Anterior cingulate cortex (tissue), 58 donors: ENCODE data around the gene SLC2A6.
A peak's percentile ranks its signal among the peaks of the same experiment; 100 is the strongest.

Experiments
- DNase-seq, 58 donors: peaks; one replicate each; lab custom pipeline; 2025; lab: John Stamatoyannopoulos, UW

SLC2A6 gene

DNA sequence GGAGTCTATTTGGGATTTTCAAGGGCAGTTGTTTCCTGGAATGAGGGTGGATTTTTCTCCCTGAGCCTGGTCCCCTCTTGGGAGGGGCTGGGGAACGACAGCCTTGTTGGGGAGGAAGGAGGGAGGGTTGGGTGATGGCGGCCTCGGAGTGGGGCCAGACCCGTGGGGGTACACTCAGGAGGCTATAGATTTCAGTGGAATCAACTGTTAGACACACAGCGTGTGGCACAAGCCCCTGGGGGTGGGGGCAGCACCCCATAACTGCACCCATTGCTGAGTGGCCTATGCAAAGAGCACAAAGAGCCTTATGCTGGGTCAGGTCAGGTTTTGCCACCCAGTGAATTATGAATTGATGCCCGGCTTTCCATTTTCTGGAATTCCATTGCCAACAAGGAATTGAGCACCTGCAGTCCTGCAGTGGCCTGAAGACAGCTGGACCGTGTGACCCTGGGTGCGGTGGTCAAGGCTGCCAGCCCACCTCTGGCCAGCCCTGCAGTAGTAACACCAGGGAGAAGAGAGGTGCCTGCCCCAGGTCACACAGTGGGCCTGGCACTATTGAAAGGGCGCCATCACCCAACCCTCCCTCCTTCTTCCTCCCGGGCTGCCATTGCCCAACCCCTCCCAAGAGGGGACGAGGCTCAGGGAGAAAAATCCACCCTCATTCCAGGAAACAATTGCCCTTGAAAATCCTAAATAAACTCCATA is 37.5 kb upstream of the SLC2A6 start:
- DNase-seq, result no peak

- no peak for DNase-seq
Observed at GRCh38 chr9:133515615-133516255, 36.8 kb upstream of the SLC2A6 start.

GRCh38 chr9:133515240-133515610 is 36.3 kb upstream of the SLC2A6 start:
- no peak for DNase-seq

- DNase-seq, result peak in 41 of 58 donors; percentile 15 to 78 (median 54)
Observed at GRCh38 chr9:133514460-133515239, 35.8 kb upstream of the SLC2A6 start.

GRCh38 chr9:133513214-133514100 is 34.6 kb upstream of the SLC2A6 start:
- DNase-seq, result peak in 2 of 58 donors; percentile 22 to 34

DNA sequence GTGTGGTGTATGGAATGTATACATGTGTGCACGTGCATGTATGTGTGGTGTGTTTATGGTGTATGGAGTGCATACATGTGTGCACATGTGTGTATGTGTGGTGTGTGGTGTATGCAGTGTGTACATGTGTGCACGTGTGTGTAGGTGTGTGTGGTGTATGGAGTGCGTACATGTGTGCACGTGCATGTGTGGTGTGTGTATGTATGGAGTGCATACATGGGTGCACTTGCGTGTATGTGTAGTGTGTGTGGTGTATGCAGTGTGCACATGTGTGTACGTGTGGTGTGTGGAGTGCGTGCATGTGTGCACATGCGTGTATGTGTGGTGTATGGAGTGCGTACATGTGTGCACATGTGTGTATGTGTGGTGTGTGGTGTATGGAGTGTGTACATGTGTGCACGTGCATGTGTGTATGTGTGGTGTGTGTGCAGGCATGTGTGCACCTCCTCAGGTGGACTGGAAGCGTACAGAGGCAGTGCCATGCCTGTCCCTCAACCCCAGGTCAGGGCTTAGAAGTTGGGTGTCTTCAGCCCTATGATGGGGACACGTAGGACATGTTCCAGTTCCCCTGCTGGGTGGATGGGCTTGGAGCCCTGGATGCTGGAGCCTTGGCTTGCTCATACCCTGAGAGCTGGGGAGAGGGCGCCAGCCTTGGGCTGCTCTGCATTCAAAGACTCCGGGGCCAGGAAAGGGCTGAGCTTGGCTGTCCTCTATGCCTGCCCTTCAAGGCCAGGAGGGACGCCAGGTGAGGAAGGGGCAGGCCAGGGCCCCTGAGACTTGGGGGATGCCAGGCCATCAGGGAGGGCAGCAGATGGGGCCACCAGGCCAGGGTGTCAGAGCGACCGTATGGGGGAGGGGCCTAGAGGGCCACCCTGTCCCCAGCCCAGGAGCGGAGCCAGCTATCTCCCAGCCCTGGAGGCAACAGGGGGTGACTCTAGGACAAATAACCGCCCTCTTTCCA is 33.6 kb upstream of the SLC2A6 start:
- DNase-seq, result no peak

DNA sequence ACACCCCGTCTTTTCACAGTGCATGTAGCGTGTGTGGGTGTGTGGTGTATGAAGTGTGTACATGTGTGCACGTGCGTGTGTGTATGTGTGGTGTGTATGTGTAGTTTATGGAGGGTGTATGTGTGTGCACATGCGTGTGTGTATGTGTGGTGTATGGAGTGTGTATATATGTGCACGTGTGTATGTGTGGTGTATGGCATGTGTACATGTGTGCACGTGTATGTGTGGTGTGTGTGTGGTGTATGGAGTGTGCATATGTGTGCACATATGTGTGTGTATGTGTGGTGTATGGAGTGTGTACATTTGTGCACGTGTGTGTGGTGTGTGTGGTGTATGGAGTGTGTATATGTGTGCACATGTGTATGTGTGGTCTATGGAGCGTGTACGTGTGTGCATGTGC is 32.7 kb upstream of the SLC2A6 start:
- no peak for DNase-seq

DNA sequence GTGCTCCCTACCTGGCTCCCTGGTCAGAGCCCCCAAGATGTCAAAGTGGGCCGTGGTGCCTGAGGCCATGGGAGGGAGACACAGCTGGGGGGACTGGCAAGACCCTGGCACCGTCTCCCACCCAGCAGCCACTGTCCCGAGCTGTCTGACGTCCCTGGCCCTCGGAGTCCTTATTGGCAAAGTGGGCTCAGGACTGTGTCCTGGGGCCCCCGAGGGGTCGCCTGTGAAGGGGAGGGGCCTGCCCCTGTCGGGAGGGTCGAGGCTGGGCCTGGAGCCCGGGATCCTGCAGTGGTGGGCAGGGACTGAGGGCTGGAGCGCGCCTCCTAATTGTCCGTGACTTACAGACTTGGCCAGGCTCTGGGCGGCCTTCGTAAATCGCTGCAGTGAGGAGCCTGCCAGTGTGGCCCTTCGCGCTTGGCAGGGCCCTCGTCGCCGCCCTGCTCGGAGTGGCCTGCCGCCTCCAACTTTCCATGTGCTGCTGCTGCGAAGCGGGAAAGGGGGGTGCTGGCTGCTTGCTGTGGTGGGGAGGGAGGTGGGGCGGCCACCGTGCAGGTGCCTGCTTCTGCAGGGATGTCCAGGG is 32.1 kb upstream of the SLC2A6 start:
- no peak for DNase-seq

DNA sequence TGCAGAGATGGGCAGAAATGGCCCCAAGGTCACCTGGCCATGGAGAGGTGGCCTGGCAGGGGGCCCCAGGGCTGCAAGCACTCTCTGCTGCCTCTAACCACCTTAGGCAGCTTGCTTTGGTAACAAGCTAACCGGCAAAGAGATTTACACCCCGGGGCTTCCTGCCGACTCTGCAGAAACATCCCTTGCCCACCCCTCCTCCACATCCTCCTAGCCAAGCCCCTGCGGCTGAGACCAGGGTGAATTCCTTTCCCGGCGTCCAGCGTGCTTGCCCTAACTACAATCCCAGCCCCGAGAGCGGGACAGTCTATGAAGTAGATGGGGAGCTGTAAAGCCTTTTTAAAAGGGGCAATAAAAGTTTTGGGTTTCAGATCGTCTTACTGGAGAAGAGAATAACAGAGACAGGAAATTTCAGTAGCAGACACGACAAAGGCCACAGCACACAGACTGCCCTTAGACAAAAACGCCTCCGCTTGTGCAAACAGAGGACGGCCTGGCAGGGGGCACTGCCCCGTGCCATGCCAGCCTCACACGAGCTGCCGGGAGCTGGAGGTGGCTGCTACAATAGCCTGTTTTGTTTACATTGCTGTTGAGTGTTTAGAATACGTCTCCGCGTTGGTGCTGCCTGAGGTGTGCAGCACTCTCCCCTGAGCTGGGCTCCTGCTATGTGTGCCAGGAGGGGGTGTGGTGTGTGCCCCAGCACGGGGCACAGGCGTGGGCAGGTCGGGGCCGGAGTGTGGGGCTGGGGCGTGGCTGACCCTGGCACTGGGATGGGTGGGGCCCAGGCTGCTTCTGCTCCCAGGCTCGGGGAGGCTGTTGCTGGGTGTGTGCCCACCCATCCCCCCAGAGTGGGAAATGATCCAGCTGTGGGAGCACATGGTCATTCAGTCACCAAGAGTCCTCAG is 30.5 kb upstream of the SLC2A6 start:
- DNase-seq, result peak in 28 of 58 donors; percentile 16 to 77 (median 49)

- no peak for DNase-seq
Observed at GRCh38 chr9:133508046-133508445, 29.1 kb upstream of the SLC2A6 start.

- DNase-seq, result no peak
Observed at GRCh38 chr9:133507246-133507965, 28.5 kb upstream of the SLC2A6 start.

GRCh38 chr9:133506653-133507038 is 27.7 kb upstream of the SLC2A6 start:
- DNase-seq, result no peak

- DNase-seq, result no peak
Observed at GRCh38 chr9:133505901-133506652, 27.2 kb upstream of the SLC2A6 start.

GRCh38 chr9:133505186-133505830 is 26.4 kb upstream of the SLC2A6 start:
- no peak for DNase-seq

- no peak for DNase-seq
Observed at GRCh38 chr9:133502112-133502511, 23.2 kb upstream of the SLC2A6 start.

DNA sequence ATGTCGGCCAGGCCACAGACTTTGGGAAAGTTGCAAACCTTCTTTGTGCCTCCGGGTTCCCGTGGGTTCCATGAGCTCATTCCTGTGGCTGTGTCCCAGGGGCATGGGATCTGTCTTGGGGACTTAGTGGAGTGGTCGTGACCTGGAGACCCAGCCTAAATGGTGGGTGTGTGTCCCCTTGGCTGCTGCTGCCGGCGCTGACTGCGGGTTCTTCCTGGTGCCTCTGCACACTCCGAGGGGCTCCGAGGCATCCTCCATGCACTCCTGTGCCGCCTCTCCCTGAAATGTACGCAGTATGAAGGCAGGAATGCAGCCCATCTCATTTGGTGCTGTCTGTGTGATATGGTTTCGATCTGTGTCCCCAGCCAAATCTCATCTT is 21.0 kb upstream of the SLC2A6 start:
- DNase-seq, result no peak
